Measurements from ENCODE around the gene PPCS. TPM values are rescaled to one million over a fixed set of nuclear protein-coding genes. Genes with fewer than 3 reads are reported as not detected.

PPCS gene
- total RNA-seq, 1 experiment from 2014 or later, result 56.1 TPM

GRCh38 chr1:42418516-42418915 is 37.8 kb upstream of the PPCS start:
- no TSS peak for BruUV-seq (replicated peaks)
- Mint-ChIP-seq H3K27ac (ENCODE audit: low read depth, unreplicated experiment) (no peak overlapping the region), H3K4me3 (ENCODE audit: unreplicated experiment) (no peak overlapping the region), H3K4me1 (ENCODE audit: insufficient read depth, unreplicated experiment) (peaks cover 4% of the 10 kb centered on the region), H3K36me3 (ENCODE audit: insufficient read depth, unreplicated experiment) (no peaks in the 10 kb centered on the region), H3K27me3 (ENCODE audit: insufficient read depth, unreplicated experiment) (peaks cover 29% of the 10 kb centered on the region), H3K9me3 (ENCODE audit: unreplicated experiment) (no peaks in the 10 kb centered on the region)
- DNase-seq (ENCODE audit: unreplicated experiment), result no peak
- ChIA-PET CTCF (interaction anchor here (0.7 kb wide), 1 partner anchor 326 kb away, joined by 5 read pairs; no protein-coding TSS in a partner anchor), POLR2A (no interaction called here)
- TF ChIP-seq, protein P1, sequence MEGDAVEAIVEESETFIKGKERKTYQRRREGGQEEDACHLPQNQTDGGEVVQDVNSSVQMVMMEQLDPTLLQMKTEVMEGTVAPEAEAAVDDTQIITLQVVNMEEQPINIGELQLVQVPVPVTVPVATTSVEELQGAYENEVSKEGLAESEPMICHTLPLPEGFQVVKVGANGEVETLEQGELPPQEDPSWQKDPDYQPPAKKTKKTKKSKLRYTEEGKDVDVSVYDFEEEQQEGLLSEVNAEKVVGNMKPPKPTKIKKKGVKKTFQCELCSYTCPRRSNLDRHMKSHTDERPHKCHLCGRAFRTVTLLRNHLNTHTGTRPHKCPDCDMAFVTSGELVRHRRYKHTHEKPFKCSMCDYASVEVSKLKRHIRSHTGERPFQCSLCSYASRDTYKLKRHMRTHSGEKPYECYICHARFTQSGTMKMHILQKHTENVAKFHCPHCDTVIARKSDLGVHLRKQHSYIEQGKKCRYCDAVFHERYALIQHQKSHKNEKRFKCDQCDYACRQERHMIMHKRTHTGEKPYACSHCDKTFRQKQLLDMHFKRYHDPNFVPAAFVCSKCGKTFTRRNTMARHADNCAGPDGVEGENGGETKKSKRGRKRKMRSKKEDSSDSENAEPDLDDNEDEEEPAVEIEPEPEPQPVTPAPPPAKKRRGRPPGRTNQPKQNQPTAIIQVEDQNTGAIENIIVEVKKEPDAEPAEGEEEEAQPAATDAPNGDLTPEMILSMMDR (IDR thresholded peaks at IDR 0.05; ENCODE audit: unreplicated experiment), result no peak
- intact Hi-C loops (cut with micrococcal nuclease), result no loop called here

GRCh38 chr1:42419126-42419821 is 37.1 kb upstream of the PPCS start:
- ChIA-PET CTCF (no interaction called here), POLR2A (no interaction called here)
- no TSS peak for BruUV-seq (replicated peaks)
- peaks cover 4% of the 10 kb centered on the region for H3K4me1 Mint-ChIP-seq (ENCODE audit: insufficient read depth, unreplicated experiment)
- H3K36me3 Mint-ChIP-seq (ENCODE audit: insufficient read depth, unreplicated experiment), result no peaks in the 10 kb centered on the region
- intact Hi-C loops (cut with micrococcal nuclease), result no loop called here
- H3K9me3 Mint-ChIP-seq (ENCODE audit: unreplicated experiment), result no peaks in the 10 kb centered on the region
- TF ChIP-seq, protein P1 (IDR thresholded peaks at IDR 0.05; ENCODE audit: unreplicated experiment), result no peak
- peaks cover 24% of the 10 kb centered on the region for H3K27me3 Mint-ChIP-seq (ENCODE audit: insufficient read depth, unreplicated experiment)
- H3K4me3 Mint-ChIP-seq (ENCODE audit: unreplicated experiment), result no peak overlapping the region
- no peak for DNase-seq (ENCODE audit: unreplicated experiment)
- H3K27ac Mint-ChIP-seq (ENCODE audit: low read depth, unreplicated experiment), result no peak overlapping the region

GRCh38 chr1:42420121-42420520 is 36.2 kb upstream of the PPCS start:
- POLR2A ChIA-PET, result no interaction called here
- peaks cover 8% of the 10 kb centered on the region for H3K4me1 Mint-ChIP-seq (ENCODE audit: insufficient read depth, unreplicated experiment)

DNA sequence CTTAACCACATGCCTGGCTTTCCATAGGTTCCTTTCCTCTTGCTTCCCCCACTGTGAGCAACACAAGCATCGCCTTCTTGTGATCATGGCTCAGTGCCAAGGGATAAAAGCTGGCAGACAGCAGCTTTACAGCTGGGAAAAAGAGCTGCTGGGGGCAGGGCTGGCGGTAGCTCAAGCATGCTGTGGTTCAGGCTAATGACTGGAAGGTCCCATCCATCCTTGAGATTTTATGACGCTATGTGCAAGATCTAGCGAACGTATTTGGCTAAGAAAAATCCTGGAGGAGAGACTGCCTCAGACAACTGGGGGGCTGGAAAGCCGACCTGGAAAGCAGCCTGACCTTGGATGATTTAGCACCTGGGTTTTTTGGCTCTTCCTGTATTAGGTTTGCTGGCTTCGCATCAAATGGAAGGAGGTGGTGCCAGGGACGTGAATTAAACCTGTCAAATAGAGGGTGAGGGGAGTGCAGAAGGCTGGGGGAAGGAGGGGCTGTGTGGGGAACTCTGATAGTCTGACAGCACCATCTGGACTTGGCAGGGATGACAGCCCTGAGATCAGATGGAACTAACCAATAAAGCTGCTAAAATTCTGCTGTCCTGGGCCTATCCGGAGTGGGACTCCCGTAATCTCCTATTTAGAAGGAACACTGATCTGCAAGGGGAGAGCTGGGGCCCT is 35.3 kb upstream of the PPCS start:
- peak; percentile 55 for DNase-seq (ENCODE audit: unreplicated experiment)
- ChIA-PET CTCF (no interaction called here), POLR2A (interaction anchor here (0.6 to 1.1 kb wide), 2 partner anchors 85 to 482 kb away, joined by 3 read pairs; no protein-coding TSS in a partner anchor)
- no TSS peak for BruUV-seq (replicated peaks)
- H3K27ac Mint-ChIP-seq (ENCODE audit: low read depth, unreplicated experiment), result no peak overlapping the region
- H3K4me1 Mint-ChIP-seq (ENCODE audit: insufficient read depth, unreplicated experiment), result peaks cover 8% of the 10 kb centered on the region
- TF ChIP-seq, protein P1 (IDR thresholded peaks at IDR 0.05; ENCODE audit: unreplicated experiment), result no peak
- no peaks in the 10 kb centered on the region for H3K36me3 Mint-ChIP-seq (ENCODE audit: insufficient read depth, unreplicated experiment)
- no peaks in the 10 kb centered on the region for H3K9me3 Mint-ChIP-seq (ENCODE audit: unreplicated experiment)
- H3K27me3 Mint-ChIP-seq (ENCODE audit: insufficient read depth, unreplicated experiment), result peaks cover 8% of the 10 kb centered on the region
- H3K4me3 Mint-ChIP-seq (ENCODE audit: unreplicated experiment), result no peak overlapping the region
- intact Hi-C loops (cut with micrococcal nuclease), result no loop called here

More at GRCh38 chr1:42420121-42420520, 36.2 kb upstream of the PPCS start:
- Mint-ChIP-seq H3K36me3 (ENCODE audit: insufficient read depth, unreplicated experiment) (no peaks in the 10 kb centered on the region), H3K4me3 (ENCODE audit: unreplicated experiment) (no peak overlapping the region), H3K27me3 (ENCODE audit: insufficient read depth, unreplicated experiment) (peaks cover 15% of the 10 kb centered on the region), H3K9me3 (ENCODE audit: unreplicated experiment) (no peaks in the 10 kb centered on the region), H3K27ac (ENCODE audit: low read depth, unreplicated experiment) (no peak overlapping the region)
- no peak for DNase-seq (ENCODE audit: unreplicated experiment)
- intact Hi-C loops (cut with micrococcal nuclease), result no loop called here
- CTCF ChIA-PET, result interaction anchor here (0.7 kb wide), 1 partner anchor 30 kb away, joined by 3 read pairs; no protein-coding TSS in a partner anchor
- TF ChIP-seq, protein P1 (IDR thresholded peaks at IDR 0.05; ENCODE audit: unreplicated experiment), result no peak
- BruUV-seq (replicated peaks), result no TSS peak
